HEK293T (cell line): ENCODE data around the gene PDE3A.
"Not testable (repeated sequence)": the region's sequence is repeated elsewhere in the genome, so short reads cannot be mapped to it uniquely, and the experiment has no call there.

Source experiments
- CTCF ChIA-PET: fragments of 350-600 bp; formaldehyde crosslinking; extraction: SDS; loops from one replicate; lab custom pipeline; 2021; ENCODE audit warnings: antibody characterized with exemption, inconsistent platforms; lab: Yijun Ruan, JAX
- POLR2A ChIA-PET: fragments of 350-600 bp; formaldehyde crosslinking; extraction: SDS; loops from one replicate; lab custom pipeline; 2020; ENCODE audit warnings: antibody characterized with exemption, inconsistent platforms; lab: Yijun Ruan, JAX
- DNase-seq: peaks from one replicate; pipeline ENCODE4 v3.0.0; 2012; ENCODE audit warnings: mixed read lengths; ENCODE audit errors: extremely low spot score
- ARNT ChIP-seq: fragments of 450-650 bp; IDR thresholded peaks from 2 replicates; pipeline ENCODE4 v1.6.1; 2017; ENCODE audit warnings: mild to moderate bottlenecking
- BHLHE40 ChIP-seq: fragments of 450-650 bp; IDR thresholded peaks from 2 replicates; pipeline ENCODE4 v1.6.1; 2016; ENCODE audit warnings: mild to moderate bottlenecking, moderate library complexity, borderline replicate concordance
- CTBP1 ChIP-seq: fragments of 450-650 bp; IDR thresholded peaks from 2 replicates; pipeline ENCODE4 v1.6.1; 2016; ENCODE audit warnings: borderline replicate concordance
- ELF4 ChIP-seq: fragments of 450-650 bp; IDR thresholded peaks from 2 replicates; pipeline ENCODE4 v1.6.1; 2017; ENCODE audit warnings: antibody characterized with exemption
- FOXA1 ChIP-seq: fragments of 450-650 bp; IDR thresholded peaks from 2 replicates; pipeline ENCODE4 v1.6.1; 2016; ENCODE audit warnings: mild to moderate bottlenecking
- FOXK2 ChIP-seq: fragments of 450-650 bp; IDR thresholded peaks from 2 replicates; pipeline ENCODE4 v1.6.1; 2016; ENCODE audit warnings: mild to moderate bottlenecking
- FOXM1 ChIP-seq: fragments of 450-650 bp; IDR thresholded peaks from 2 replicates; pipeline ENCODE4 v1.6.1; 2017; ENCODE audit warnings: mild to moderate bottlenecking, borderline replicate concordance
- HDGF ChIP-seq: fragments of 450-650 bp; IDR thresholded peaks from 2 replicates; pipeline ENCODE4 v1.6.1; 2017; ENCODE audit warnings: antibody characterized with exemption, borderline replicate concordance
- L3MBTL2 ChIP-seq: fragments of 450-650 bp; conservative IDR thresholded peaks from 2 replicates; pipeline ENCODE4 v1.6.1; 2016; ENCODE audit warnings: mild to moderate bottlenecking
- LEF1 ChIP-seq: fragments of 450-650 bp; IDR thresholded peaks from 2 replicates; pipeline ENCODE4 v1.6.1; 2017; ENCODE audit warnings: mild to moderate bottlenecking, borderline replicate concordance
- NFRKB ChIP-seq: fragments of 450-650 bp; IDR thresholded peaks from 2 replicates; pipeline ENCODE4 v1.6.1; 2016; ENCODE audit warnings: mild to moderate bottlenecking, moderate library complexity
- SP1 ChIP-seq: fragments of 450-650 bp; IDR thresholded peaks from 2 replicates; pipeline ENCODE4 v1.6.1; 2017
- SUZ12 ChIP-seq: fragments of 450-650 bp; IDR thresholded peaks from 2 replicates; pipeline ENCODE4 v1.6.1; 2016; ENCODE audit warnings: mild to moderate bottlenecking
- TARDBP ChIP-seq: fragments of 450-650 bp; IDR thresholded peaks from 2 replicates; pipeline ENCODE4 v1.6.1; 2016
- ZNF384 ChIP-seq: fragments of 450-650 bp; IDR thresholded peaks from 2 replicates; pipeline ENCODE4 v1.6.1; 2016
- TF ChIP-seq, protein P1 (sequence below): fragments of 450-650 bp; IDR thresholded peaks from 2 replicates; pipeline ENCODE4 v1.6.1; 2016

PDE3A gene

DNA sequence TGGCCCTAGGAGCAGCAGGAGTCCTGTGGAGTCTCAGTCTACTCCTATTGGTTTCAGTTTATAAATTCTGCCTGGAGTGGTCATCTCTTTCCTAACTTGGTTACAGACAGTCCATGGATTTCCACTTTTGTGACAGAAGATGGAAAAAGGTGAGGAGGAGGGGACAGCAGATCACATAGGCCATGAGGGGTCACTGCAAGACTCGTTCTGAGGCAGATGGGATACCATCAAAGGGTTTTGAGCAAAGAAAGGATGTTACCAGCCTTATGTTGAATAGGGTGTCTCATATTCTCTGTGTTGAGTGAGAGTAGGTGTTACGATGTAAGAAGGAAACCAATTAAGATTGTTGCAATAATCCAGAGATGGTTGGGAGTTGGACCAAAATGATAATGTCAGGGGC, 15.3 kb downstream of the PDE3A start:
- no peak for TF ChIP-seq LEF1
- TF ChIP-seq CTBP1: no peak
- TF ChIP-seq ARNT: no peak
- no peak for TF ChIP-seq ELF4
- TF ChIP-seq BHLHE40: no peak
- CTCF ChIA-PET: no interaction called here
- POLR2A ChIA-PET: no interaction called here
- DNase-seq: no peak

DNA sequence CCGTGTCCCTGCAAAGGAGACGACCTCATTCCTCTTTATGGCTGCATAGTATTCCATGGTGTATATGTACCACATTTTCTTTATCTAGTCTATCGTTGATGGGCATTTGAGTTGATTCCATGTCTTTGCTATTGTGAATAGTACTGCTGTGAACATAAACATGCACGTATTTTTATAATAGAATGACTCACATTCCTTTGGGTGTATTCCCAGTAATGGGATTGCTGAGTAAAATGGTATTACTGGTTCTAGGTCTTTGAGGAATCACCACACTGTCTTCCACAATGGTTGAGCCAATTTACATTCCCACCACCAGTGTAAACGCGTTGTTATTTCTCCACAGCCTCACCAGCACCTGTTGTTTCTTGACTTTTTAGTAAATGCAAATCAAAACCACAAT, 16.5 kb downstream of the PDE3A start:
- CTCF ChIA-PET, POLR2A ChIA-PET, DNase-seq: not testable (repeated sequence)

DNA sequence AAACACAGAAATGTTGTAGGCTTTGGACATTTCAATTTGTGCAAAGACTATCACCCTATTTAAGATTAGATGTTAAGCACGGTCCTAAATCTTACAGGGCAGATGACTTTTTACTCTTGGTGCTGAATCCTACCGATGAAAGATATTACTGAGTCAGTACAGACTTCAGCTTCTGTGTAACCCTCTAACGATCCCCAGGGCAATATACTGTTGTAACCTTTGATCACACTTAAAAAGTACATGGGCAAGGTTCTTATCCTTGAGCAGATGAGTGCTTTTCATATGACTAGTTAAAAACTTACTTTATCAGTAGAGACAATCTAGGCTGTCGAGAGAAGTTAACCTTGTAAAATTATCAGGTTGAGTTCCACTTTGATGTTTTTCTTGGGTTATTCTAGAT, 22.5 kb downstream of the PDE3A start:
- no peak for DNase-seq
- POLR2A ChIA-PET: no interaction called here
- TF ChIP-seq TARDBP (no peak), SUZ12 (no peak), L3MBTL2 (no peak), SP1 (no peak), ELF4 (no peak), BHLHE40 (no peak), FOXM1 (no peak), LEF1 (no peak), FOXA1 (no peak), ARNT (no peak), HDGF (no peak)
- TF ChIP-seq, protein P1, sequence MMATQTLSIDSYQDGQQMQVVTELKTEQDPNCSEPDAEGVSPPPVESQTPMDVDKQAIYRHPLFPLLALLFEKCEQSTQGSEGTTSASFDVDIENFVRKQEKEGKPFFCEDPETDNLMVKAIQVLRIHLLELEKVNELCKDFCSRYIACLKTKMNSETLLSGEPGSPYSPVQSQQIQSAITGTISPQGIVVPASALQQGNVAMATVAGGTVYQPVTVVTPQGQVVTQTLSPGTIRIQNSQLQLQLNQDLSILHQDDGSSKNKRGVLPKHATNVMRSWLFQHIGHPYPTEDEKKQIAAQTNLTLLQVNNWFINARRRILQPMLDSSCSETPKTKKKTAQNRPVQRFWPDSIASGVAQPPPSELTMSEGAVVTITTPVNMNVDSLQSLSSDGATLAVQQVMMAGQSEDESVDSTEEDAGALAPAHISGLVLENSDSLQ: no peak
- CTCF ChIA-PET: interaction anchor here (1.3 kb wide), 1 partner anchor 11 kb away, joined by 3 read pairs; no protein-coding TSS in a partner anchor

DNA sequence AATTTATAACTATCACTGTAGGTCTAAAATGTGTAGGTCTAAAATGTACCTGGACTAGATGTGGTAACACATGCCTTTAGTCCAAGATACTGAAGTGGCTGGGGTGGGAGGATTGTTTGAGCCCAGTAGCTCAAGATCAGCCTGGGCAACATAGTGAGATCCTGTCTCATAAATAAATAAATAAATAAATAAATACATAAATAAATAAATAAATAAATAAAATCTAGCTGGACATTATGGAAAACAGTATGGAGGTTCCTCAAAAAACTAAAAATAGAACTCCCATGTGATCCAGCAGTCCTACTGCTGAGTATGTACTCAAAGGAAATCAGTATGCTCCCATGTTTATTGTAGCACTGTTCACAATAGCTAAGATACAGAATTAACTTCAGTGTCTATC, 24.0 kb downstream of the PDE3A start:
- no peak for DNase-seq
- POLR2A ChIA-PET: no interaction called here
- CTCF ChIA-PET: interaction anchor here (0.6 kb wide), 1 partner anchor 65 kb away, joined by 3 read pairs; no protein-coding TSS in a partner anchor
- TF ChIP-seq ARNT (no peak), ELF4 (no peak), BHLHE40 (no peak), ZNF384 (no peak), NFRKB (no peak)

DNA sequence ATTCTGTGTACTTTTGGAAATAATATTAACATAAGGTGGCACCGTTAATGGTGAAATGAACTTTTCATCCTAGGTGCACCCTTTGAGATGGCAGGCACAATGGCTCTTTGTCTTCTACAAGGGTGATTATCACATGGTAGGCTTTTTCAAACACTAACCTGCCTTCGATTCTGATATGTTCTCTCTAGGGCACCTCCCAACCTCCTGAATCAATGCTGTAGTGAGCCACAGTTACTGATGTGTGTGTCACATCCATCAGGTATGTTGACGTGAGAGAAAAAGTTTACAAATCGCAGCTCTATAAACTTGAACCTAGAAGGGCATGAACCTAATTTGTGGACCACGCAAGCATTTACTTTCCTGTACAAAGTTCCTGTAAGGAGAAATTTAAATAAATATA, 25.4 kb downstream of the PDE3A start:
- POLR2A ChIA-PET: no interaction called here
- DNase-seq: no peak
- CTCF ChIA-PET: no interaction called here
- no peak for TF ChIP-seq ARNT
- TF ChIP-seq NFRKB: no peak
- no peak for TF ChIP-seq FOXA1
- no peak for TF ChIP-seq TARDBP
- TF ChIP-seq ZNF384: no peak
- no peak for TF ChIP-seq ELF4
- TF ChIP-seq BHLHE40: no peak
- TF ChIP-seq CTBP1: no peak
- TF ChIP-seq, protein P1: no peak
- no peak for TF ChIP-seq LEF1
- no peak for TF ChIP-seq FOXM1
- TF ChIP-seq HDGF: no peak
- no peak for TF ChIP-seq SUZ12
- TF ChIP-seq SP1: no peak
- no peak for TF ChIP-seq FOXK2
- no peak for TF ChIP-seq L3MBTL2

DNA sequence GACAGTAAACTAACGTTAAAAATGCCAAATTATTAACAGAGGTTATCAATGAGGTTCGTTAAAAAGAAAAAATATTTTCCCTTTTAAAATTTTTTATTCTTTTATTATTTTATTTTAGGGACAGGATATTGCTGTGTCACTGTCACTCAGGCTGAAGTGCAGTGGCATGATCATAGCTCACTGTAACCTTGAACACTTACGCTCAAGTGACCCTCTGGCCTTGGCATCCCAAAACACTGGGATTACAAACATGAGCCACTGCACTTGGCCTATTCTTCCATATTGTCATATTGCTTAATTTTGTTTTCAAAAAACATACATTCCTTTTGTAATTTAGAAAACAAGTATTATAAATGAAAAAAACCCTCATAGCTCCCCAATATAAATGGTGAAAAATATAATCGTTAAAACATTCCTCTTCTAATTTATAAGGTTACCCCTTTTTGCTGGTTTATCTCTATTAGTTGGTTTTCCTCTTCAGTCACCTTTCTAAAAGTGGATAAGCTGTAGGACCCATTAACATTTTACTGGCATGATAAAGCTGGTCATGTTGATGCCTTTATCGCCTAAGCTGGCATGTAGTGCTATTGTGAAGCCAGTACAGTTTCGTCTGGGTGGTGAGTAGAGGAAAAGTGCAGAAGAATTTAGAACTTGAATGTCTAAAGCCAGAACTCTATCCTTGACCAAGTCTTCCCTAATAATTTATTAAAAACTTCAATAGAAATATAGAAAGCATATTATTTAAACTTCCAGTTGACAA, 27.6 kb downstream of the PDE3A start:
- CTCF ChIA-PET: interaction anchor here (0.6 kb wide), 1 partner anchor 649 kb away, joined by 4 read pairs; no protein-coding TSS in a partner anchor
- TF ChIP-seq SUZ12 (no peak), FOXM1 (no peak), LEF1 (no peak), TARDBP (no peak), ARNT (no peak), FOXK2 (no peak)
- TF ChIP-seq, protein P1: no peak
- POLR2A ChIA-PET: interaction anchor here (1.0 kb wide), 1 partner anchor 28 kb away, joined by 3 read pairs; the partner anchor contains the start of gene PDE3A
- DNase-seq: no peak

DNA sequence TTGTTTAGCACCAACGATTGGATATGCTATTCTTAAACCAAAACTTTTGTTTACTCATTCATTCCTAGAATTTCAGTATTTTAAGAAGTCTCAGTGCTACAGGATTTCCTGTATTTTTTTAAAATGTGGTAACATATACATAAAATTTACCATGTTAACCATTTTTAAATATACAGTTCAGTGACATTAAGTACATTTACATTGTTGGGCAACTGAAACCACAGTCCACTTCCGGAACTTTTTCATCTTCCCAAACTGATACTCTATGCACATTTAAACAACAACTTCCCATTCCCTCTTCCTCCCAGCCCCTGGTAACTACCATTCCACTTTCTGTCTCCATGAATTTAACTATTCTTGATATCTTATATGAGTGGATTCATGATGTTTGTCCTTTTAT, 30.3 kb downstream of the PDE3A start:
- POLR2A ChIA-PET: no interaction called here
- no peak for DNase-seq
- TF ChIP-seq, protein P1: no peak
- TF ChIP-seq HDGF (no peak), TARDBP (no peak), BHLHE40 (no peak), NFRKB (no peak), FOXK2 (no peak), SP1 (no peak)
- CTCF ChIA-PET: no interaction called here
